Skeletal muscle satellite cell (primary cell): ENCODE results near the gene TYR.
"Not testable (repeated sequence)": the region's sequence is repeated elsewhere in the genome, so short reads cannot be mapped to it uniquely, and the experiment has no call there.

Source experiments
- H3K27me3 ChIP-seq: 2 replicates; pipeline ENCODE4 v1.7.0; 2013; ENCODE audit warnings: low read length; ENCODE audit not compliant: control insufficient read depth, insufficient read depth
- H3K36me3 ChIP-seq: 2 replicates; pipeline ENCODE4 v1.7.0; 2013; ENCODE audit warnings: mild to moderate bottlenecking, control low read depth, low read length; ENCODE audit not compliant: insufficient read depth
- H3K4me1 ChIP-seq: 2 replicates; pipeline ENCODE4 v1.7.0; 2013; ENCODE audit warnings: low read length; ENCODE audit not compliant: control insufficient read depth, insufficient read depth
- H3K4me2 ChIP-seq: 2 replicates; pipeline ENCODE4 v1.7.0; 2013; ENCODE audit warnings: mild to moderate bottlenecking, low read length
- H3K4me3 ChIP-seq: 2 replicates; pipeline ENCODE4 v1.7.0; 2013; ENCODE audit warnings: low read length
- H3K9ac ChIP-seq: 2 replicates; pipeline ENCODE4 v1.7.0; 2013; ENCODE audit warnings: mild to moderate bottlenecking, low read depth, low read length, moderate library complexity
- H3K9me3 ChIP-seq: replicated peaks from 2 replicates; pipeline ENCODE4 v1.7.0; 2013; ENCODE audit warnings: mild to moderate bottlenecking, control low read depth, low read length

The TYR gene

DNA sequence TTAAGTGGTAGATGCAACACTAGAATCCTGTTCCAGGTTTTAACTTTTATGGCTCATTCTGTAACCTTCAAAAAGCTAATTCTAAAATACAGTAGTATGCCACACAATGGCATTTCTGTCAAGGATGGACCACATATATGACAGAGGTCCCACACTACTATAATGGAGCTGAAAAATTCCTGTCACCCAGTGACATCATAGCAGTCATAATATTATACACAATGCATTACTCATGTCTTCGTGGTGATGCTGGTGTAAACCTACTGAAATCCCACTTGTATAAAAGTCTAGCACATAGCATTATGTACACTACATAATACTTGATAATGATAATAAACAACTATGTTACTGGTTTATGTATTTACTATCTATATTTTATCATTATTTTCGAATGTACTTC is 12.1 kb downstream of the TYR start:
- no peak overlapping the region for H3K4me3 ChIP-seq
- H3K36me3 ChIP-seq, result no peaks in the 10 kb centered on the region
- H3K9ac ChIP-seq, result no peak overlapping the region
- no peaks in the 10 kb centered on the region for H3K4me1 ChIP-seq
- H3K9me3 ChIP-seq, result no peaks in the 10 kb centered on the region
- H3K4me2 ChIP-seq, result no peak overlapping the region
- no peaks in the 10 kb centered on the region for H3K27me3 ChIP-seq

DNA sequence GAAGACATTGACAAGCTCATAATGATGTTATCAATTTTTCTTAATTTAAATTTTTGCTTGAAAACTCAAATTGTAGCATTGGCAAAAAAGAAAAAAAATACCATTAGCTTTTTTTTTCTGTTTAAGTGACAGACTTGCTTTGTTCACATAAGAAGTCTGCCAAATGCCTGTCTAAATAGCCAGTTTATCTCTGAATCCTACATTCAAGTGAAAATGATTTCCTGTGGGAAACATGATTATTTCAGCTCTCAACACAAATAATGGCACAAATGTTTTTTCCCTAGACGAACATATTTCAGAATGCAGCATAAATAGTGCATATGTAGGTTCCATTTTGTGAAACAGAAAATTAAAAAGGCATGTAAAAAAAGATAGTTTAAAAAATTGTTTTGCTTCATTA is 23.5 kb downstream of the TYR start:
- H3K36me3 ChIP-seq, result no peaks in the 10 kb centered on the region
- H3K4me3 ChIP-seq, result no peak overlapping the region
- no peaks in the 10 kb centered on the region for H3K9me3 ChIP-seq
- no peaks in the 10 kb centered on the region for H3K27me3 ChIP-seq
- no peak overlapping the region for H3K9ac ChIP-seq
- no peak overlapping the region for H3K4me2 ChIP-seq
- no peaks in the 10 kb centered on the region for H3K4me1 ChIP-seq

DNA sequence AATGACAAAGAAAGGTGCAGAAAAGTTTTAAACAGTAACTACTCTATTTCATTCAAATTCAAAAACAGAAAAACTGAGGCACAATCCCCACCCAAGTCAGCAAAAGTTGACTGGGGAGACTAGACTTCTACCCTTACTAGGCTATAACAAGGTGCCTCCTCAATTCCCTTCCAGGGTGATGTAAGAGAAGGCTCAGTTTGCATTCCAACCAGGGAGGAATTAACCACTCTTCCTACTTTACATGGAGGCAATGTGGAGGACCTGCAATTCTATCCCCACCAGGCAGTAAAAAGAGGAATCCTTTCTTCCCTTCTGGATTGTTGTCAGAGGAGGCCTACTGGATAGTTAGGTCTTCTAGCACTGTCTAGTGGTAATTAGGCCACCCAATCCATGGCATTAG is 26.1 kb downstream of the TYR start:
- no peak overlapping the region for H3K4me2 ChIP-seq
- no peaks in the 10 kb centered on the region for H3K4me1 ChIP-seq
- no peaks in the 10 kb centered on the region for H3K36me3 ChIP-seq
- H3K9me3 ChIP-seq, result no peaks in the 10 kb centered on the region
- no peak overlapping the region for H3K9ac ChIP-seq
- no peak overlapping the region for H3K4me3 ChIP-seq
- no peaks in the 10 kb centered on the region for H3K27me3 ChIP-seq

DNA sequence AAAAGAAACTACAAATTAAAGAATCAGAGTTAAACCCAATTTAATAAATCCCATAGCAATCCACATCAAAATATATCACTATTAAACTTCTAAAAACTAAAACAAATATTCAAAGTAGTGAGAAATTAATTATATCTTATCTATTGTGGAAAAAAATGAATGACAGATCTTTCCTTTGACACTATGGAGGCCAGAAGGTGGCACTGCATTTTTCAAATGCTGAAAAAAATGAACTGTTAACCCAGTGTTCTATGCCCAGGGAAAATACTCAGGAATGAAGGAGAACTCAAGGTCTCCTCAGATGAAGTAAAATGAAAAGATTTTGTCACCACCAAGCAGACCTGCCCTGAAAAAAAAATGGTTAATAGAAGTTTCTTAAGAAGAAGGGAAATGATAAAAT is 27.7 kb downstream of the TYR start:
- Histone ChIP-seq H3K36me3 (no peaks in the 10 kb centered on the region), H3K4me2 (no peak overlapping the region), H3K27me3 (no peaks in the 10 kb centered on the region), H3K9ac (no peak overlapping the region), H3K4me3 (no peak overlapping the region), H3K4me1 (no peaks in the 10 kb centered on the region), H3K9me3 (no peaks in the 10 kb centered on the region)

DNA sequence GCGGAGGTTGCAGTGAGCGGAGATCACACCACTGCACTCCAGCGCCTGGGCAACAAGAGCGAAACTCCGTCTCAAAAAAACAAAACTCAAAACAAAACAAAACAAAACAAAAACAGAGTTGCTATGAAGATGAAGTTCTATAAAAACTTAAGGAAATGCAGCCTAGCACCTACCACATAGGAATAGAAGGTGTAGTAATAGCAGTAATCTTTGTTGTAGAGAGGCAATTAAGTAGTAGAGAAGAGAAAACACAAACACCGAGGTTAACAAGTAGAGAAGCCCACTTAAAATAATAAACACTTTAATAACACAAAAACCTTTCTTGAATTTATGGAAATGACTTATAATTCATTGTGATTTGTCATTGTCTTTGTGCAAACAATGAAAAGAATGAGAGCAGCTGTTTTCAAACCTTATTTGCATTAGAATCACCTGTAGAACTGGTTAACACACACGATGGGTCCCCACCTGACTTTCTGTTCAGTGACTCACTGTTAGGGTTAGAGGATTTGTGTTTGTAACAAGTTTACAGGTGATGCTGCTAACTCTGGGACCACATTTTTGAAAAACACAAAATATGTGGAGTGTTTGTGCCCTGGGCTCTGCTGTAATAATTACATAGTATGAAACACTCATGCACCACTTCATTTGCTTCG is 43.1 kb downstream of the TYR start:
- Histone ChIP-seq H3K4me3 (no peak overlapping the region), H3K9me3 (no peaks in the 10 kb centered on the region), H3K4me2 (no peak overlapping the region), H3K36me3 (no peaks in the 10 kb centered on the region), H3K4me1 (no peaks in the 10 kb centered on the region), H3K27me3 (no peaks in the 10 kb centered on the region), H3K9ac (no peak overlapping the region)

DNA sequence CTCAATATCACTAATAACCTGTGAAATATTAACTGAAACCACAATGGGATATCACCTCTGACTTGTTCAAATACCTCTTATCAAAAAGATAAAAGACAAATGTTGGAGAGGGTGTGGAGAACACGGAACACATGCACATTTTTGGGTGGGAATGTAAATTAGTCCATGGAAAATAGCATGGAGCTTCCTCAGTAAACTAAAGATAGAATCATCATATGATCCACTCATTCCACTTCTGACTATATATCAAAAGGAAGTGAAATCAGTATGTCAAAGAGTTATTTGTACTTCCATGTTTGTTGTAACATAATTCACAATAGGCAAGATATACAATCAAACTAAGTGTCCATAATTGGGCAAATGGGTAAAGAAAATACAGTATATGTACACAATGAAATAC is 57.4 kb downstream of the TYR start:
- Histone ChIP-seq H3K4me2 (no peak overlapping the region), H3K4me1 (no peaks in the 10 kb centered on the region), H3K9me3 (no peaks in the 10 kb centered on the region), H3K27me3 (no peaks in the 10 kb centered on the region), H3K9ac (no peak overlapping the region), H3K4me3 (no peak overlapping the region), H3K36me3 (no peaks in the 10 kb centered on the region)

DNA sequence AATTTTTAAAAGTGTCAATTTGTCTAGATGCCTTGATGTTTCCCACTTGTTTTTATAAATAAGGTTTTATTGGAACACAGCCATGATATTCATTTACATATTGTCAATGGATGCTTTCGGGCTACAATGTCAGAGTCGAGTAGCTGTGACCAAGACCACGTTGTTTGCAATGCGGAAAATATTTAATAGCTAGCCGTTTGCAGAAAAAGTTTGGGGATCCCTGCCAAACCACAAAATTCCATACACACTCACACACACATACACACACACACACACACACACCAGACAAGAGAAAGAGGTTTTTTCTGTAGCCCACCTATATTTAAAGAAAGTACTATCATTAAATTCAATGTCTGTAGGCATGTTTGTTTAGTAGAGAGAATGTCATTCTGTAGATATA is 58.3 kb downstream of the TYR start:
- no peak overlapping the region for H3K4me2 ChIP-seq
- H3K9ac ChIP-seq, result no peak overlapping the region
- no peak overlapping the region for H3K4me3 ChIP-seq
- H3K27me3 ChIP-seq, result no peaks in the 10 kb centered on the region
- H3K4me1 ChIP-seq, result no peaks in the 10 kb centered on the region
- H3K9me3 ChIP-seq, result no peaks in the 10 kb centered on the region
- no peaks in the 10 kb centered on the region for H3K36me3 ChIP-seq

DNA sequence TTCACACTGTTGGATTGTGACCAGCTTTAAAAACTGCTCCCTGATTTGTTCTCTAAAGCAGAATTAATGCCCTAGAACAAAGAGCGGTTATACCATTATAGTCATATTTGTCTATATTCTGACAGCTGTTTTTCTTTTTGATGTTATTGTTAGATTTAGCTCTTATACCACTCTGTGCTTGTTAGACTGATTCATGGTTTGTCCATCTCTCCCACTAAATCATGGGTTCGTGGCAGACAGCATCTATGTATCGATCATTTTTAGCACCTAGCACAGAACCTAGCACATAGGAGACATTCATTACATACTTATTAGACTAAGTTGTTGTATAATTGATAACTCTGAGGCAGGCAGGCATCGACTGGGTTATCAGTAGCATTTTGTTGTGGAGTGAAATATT is 69.3 kb downstream of the TYR start:
- not testable (repeated sequence) for H3K36me3 ChIP-seq, H3K9ac ChIP-seq, H3K4me3 ChIP-seq, H3K9me3 ChIP-seq, H3K4me1 ChIP-seq, H3K27me3 ChIP-seq, H3K4me2 ChIP-seq

DNA sequence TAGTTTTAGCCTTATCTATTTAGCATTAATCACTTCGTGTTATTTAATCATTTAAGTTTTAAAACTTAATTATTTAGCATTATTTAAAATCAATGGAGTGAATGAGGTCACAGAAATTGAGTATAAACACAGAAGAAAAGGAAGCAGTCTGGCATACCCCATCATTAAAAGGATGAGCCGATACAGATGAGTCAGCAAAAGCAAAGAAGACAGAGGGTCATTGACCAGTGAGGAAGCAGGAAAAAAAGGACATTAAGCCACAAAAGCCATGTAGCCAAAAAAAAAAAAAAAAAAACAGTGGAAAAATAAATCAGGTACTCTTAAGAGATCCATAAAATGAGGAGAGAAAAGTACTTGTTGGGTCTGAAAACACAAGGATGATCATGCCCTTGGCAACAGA is 71.5 kb downstream of the TYR start:
- no peak overlapping the region for H3K9ac ChIP-seq
- no peaks in the 10 kb centered on the region for H3K4me1 ChIP-seq
- H3K4me2 ChIP-seq, result no peak overlapping the region
- no peaks in the 10 kb centered on the region for H3K36me3 ChIP-seq
- no peaks in the 10 kb centered on the region for H3K27me3 ChIP-seq
- no peak overlapping the region for H3K4me3 ChIP-seq
- no peaks in the 10 kb centered on the region for H3K9me3 ChIP-seq

DNA sequence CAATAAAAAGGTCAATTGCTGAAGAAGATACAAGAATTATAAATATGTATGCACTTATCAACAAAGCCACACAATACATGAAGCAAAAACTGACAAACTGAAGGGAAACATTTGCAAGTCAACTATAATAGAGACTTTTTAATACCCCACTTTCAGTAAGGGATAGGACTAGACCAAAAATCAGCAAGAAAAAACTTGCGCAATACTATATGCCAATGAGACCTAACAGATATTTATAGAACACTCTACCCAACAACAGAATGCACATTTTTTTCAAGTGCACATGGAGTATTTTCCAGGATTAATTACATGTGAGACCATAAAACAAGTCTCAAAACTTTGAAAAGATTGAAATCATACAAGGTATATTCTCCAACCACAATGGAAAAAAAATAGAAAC is 83.8 kb downstream of the TYR start:
- H3K4me3 ChIP-seq, H3K36me3 ChIP-seq, H3K9me3 ChIP-seq: not testable (repeated sequence)

DNA sequence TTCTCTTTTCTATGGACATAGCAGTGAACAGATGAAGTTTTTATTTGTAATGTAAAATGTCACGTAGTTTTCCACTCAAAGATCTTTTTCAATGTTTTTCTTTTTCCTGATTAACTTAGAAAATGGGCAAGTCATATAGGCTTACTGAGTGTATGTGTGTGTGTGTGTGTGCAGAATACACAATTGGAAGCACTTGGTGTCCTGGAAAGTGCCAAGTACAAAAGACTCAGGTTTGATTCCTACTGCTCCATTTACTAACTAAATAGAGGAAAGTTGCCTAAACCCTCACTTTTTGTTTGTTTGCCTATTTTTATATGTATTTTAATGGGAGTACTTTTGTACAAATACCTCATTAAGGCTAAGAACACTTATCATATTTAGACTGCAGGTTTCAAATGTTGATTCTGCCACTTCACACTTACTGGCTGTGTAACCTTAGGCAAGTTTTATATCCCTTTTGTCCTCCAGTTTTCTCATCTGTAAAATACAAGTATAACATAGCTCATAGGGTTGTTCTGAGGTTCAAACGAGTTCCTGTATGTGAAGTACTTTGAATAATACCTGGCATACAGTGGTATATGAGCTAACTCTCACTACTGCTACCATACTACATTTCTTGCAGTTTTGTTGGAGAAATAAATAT is 90.1 kb downstream of the TYR start:
- H3K4me2 ChIP-seq, result no peak overlapping the region
- no peaks in the 10 kb centered on the region for H3K36me3 ChIP-seq
- no peaks in the 10 kb centered on the region for H3K27me3 ChIP-seq
- H3K9ac ChIP-seq, result no peak overlapping the region
- no peaks in the 10 kb centered on the region for H3K9me3 ChIP-seq
- no peak overlapping the region for H3K4me3 ChIP-seq
- H3K4me1 ChIP-seq, result no peaks in the 10 kb centered on the region

More for the DNA sequence above, 83.8 kb downstream of the TYR start:
- not testable (repeated sequence) for H3K4me2 ChIP-seq, H3K4me1 ChIP-seq, H3K9ac ChIP-seq, H3K27me3 ChIP-seq

DNA sequence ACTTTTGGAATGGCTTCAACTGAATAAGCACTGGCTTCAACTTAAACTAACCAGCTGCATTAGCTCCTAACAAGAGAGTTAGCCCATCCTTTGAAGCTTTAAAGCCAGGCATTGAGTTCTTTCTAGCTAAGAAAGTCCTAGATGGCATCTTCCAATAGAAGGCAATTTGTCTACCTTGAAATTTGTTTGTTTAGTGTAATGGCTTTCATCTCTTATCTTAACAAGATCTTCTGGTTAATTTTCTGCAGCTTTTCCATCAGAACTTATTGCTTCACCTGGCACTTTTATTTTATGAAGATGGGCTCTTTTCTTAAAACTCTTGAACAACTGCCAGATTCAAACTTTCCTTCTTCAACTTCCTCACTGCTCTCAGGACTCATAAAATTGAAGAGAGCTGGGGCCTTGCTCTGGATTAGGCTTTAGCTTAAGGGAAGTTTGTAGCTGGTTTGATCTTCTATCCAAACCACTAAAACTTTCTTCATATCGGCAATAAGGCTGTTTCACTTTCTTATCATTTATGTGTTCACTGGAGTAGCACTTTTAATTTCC is 94.9 kb downstream of the TYR start:
- H3K36me3 ChIP-seq, H3K9me3 ChIP-seq, H3K4me2 ChIP-seq: not testable (repeated sequence)

More for the DNA sequence above, 94.9 kb downstream of the TYR start:
- H3K27me3 ChIP-seq, H3K9ac ChIP-seq, H3K4me3 ChIP-seq, H3K4me1 ChIP-seq: not testable (repeated sequence)
